GM19351 (cell line): ENCODE measurements around the gene COA5.

ENCODE experiments used
- ATAC-seq: cut with Tn5 transposase; IDR thresholded peaks from one replicate; pipeline ENCODE4 v1.9.1; 2021; ENCODE audit warnings: mild to moderate bottlenecking, moderate library complexity; ENCODE audit not compliant: unreplicated experiment

The COA5 gene

DNA sequence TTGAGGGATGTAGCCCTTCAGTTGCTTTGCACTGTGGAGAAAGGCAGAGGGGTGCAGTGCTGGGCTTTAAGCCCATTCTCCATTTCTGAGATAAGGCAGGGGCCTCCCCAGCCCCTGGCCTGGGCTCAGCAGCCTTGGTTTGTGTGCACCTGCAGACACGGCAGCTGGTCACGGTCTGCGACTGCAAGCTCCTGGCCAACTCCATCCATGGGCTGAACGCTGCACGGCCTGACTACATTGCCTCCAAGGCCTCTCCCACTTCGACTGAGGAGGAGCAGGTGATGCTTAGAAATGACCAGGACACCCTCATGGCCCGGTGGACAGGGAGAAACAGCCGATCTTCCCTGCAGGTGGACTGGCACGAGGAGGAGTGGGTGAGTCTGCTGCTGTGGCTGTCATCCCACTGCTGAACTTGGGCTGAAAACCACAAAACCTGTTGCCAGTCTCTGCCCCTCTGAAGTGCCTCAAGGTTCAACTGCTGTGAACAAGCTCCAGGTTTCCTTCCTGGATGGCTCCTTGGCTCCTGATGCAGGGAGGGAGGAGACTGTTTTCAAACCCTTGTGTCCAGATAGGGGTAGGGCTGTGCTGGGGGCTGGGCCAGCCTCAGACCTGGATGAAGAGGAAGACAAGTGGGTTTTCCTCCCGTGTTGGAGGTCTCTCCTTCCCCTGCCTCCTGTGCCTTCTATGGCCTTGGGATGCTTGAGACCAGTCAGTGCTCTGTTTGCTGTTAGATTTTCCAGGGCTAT, 54.0 kb downstream of the COA5 start:
- ATAC-seq, result no peak

DNA sequence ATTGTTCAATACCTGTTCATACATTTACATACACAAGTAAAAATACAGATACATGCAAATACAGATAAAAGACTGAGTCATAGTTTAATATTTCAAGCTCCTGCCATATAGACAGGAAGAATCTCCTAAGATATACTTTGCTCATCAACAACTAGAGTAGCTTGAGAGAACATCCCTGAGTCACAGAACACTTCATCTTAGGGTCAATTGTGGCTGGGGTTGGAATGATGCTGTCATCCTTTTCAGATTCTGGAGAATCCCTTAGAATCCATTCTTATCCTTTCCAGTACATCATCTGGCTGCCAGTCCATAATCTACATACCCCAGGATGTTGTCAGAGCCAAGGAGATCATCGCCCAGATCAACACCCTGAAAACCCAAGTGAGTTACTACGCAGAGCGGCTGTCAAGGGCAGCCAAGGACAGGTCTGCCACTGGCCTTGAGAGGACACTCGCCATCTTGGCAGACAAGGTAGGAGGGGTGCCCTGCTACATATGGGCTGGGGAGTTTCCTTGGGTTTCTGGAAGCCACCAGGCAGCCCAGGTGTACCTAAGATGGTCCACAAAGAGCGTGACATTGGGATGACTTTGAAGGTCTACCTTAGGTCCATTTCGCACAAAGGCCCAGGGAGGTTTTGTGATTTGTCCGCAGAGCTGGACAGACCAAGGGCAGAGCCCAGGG, 55.7 kb downstream of the COA5 start:
- no peak for ATAC-seq

DNA sequence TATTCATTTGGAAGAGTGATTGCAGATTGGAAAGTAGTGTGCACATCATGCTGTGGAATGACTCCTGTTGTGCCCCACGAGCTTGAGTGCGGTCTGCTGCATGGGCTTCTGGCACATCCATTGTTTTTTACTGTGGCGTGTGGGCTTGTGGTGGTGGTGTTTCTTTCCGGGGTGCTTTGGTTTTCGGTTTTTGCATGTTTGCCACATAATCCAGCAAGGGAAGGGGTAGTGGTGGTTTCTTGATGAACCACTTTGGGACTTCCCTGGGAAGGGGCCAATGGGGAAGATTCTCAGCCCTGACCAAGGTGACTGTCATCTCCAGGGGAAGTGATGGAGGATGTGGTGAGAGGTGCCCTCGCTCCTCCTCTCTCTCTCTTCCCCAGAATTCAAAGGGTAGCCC, 57.0 kb downstream of the COA5 start:
- ATAC-seq, result no peak

DNA sequence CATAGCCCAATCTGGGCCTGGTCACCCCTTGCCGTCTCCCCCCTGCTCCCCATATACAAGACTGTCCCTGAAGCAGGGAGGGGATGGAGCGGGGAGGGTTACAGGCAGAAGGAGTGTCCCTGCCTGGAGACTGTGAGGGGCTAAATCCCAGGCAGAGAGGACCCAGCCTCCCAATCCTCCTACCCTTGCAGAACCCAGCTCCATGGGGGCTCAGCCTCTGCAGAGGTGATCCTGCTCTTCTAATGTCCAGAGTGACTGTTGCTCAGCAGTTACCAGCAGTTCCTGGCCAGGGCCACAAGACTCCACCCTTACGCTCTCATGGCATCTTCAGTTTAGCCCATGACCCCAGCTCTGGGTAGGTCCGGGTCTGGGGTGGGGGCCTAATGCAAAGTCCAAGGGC, 58.1 kb downstream of the COA5 start:
- ATAC-seq, result no peak
